Natural killer cell (primary cell): ENCODE data around the gene C16orf78. TPM values are rescaled to one million over a fixed set of nuclear protein-coding genes. Genes with fewer than 3 reads are reported as not detected.

Experiments used
- ATAC-seq, 3 donors: fragments of 150-1000 bp in 2 of 3; fragments of 200-7000 bp in 1 of 3; cut with Tn5 transposase; 1 replicate in 1 of 3; 2 replicates in 2 of 3; pipeline ENCODE4 v1.10.0; 2021; ENCODE audit warnings: mild to moderate bottlenecking in 2 of 3, moderate library complexity in 2 of 3
- DNase-seq, 2 donors: peaks; one replicate each; pipeline versions ENCODE4 v3.0.0 to v3.0.0-alpha.2; 2013 to 2021; ENCODE audit warnings: mixed read lengths in 1 of 2
- H3K27ac ChIP-seq: one replicate; pipeline ENCODE4 v1.5.1; 2013; ENCODE audit warnings: mild to moderate bottlenecking, low read length
- H3K27me3 ChIP-seq: one replicate; pipeline ENCODE4 v1.6.1; 2013; ENCODE audit warnings: low read length; ENCODE audit not compliant: control insufficient read depth, insufficient read depth
- H3K36me3 ChIP-seq: one replicate; pipeline ENCODE4 v1.6.1; 2013; ENCODE audit warnings: low read length; ENCODE audit not compliant: control insufficient read depth, insufficient read depth
- H3K4me1 ChIP-seq: one replicate; pipeline ENCODE4 v1.6.1; 2013; ENCODE audit warnings: low read length; ENCODE audit not compliant: control insufficient read depth, insufficient read depth
- H3K4me3 ChIP-seq: one replicate; pipeline ENCODE4 v1.5.1; 2013; ENCODE audit warnings: low read length
- H3K9me3 ChIP-seq: one replicate; pipeline ENCODE4 v1.6.1; 2013; ENCODE audit warnings: low read length; ENCODE audit not compliant: control insufficient read depth, insufficient read depth
- H3K27ac Mint-ChIP-seq, 2 donors: one replicate each; pipeline ENCODE4 v1.8.0; 2022; ENCODE audit warnings: mild to moderate bottlenecking in 2 of 2, mixed read lengths in 2 of 2, moderate library complexity in 1 of 2
- H3K27me3 Mint-ChIP-seq, 2 donors: one replicate each; pipeline ENCODE4 v1.8.0; 2022; ENCODE audit warnings: low read depth in 2 of 2, mixed read lengths in 2 of 2
- H3K36me3 Mint-ChIP-seq: one replicate; pipeline ENCODE4 v1.8.0; 2022; ENCODE audit warnings: mixed read lengths
- H3K4me1 Mint-ChIP-seq, 2 donors: one replicate each; pipeline ENCODE4 v1.8.0; 2022; ENCODE audit warnings: mixed read lengths in 2 of 2
- H3K4me3 Mint-ChIP-seq: one replicate; pipeline ENCODE4 v1.8.0; 2022; ENCODE audit warnings: mild to moderate bottlenecking, moderate library complexity, mixed read lengths
- H3K9me3 Mint-ChIP-seq, 2 donors: one replicate each; pipeline ENCODE4 v1.8.0; 2022; ENCODE audit warnings: mixed read lengths in 2 of 2
- WGBS: methylation state at CpG from one replicate; pipeline ENCODE4 v1.1.7; 2013; ENCODE audit warnings: missing lambda C conversion rate; ENCODE audit not compliant: insufficient coverage; 5-methylcytosine and 5-hydroxymethylcytosine counted together
- intact Hi-C: fragments of 100-400 bp; cut with micrococcal nuclease; formaldehyde crosslinking; loops from one replicate; pipeline ENCODE4 v1.14.2; 2022
- total RNA-seq, 4 donors: library from RNA; stranded (reverse); fragments of 120-200 nt in 1 of 4; gene quantifications; one replicate each; pipeline versions ENCODE4 v1.2.3 to v1.2.4, GENCODE V29; 2013 to 2022
- TF ChIP-seq, protein P1 (sequence below): fragments of 200-600 bp; IDR thresholded peaks from one replicate; pipeline ENCODE4 v1.8.0; 2022; ENCODE audit warnings: antibody characterized with exemption

C16orf78 gene
- total RNA-seq, 3 donors from 2014 or later (not counting 1 experiment from before 2014, with no cell fraction given) = not detected

DNA sequence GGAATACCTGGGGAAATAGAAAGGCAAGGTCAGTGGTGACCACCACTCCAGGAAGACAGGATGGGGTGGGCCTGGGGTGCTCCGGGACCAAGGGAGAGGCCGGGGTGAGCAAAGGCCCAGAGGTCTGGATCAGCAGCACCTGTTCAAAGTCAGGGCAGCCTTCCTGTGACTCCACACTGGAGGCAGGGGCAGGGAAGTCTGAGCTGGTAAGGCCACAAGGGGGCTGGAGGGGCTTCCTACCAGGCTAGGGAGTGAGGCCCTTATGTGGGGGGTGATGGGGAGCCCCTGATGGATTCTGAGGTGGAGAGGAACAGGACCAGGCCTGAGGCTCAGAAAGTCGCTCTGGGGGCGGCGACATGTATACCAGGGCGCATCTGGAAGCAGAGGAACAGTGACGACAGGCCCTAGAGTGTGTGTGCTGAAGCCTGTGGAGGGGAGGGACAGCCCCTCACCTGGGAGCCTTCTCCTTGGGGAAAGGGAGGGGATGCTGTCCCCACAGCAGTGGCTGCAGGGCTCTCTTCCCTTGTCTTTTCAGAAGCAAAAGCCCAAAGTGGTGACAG lies 3.7 kb downstream of the C16orf78 start:
- H3K36me3 Mint-ChIP-seq = no peaks in the 10 kb centered on the region
- intact Hi-C loops = no loop called here
- H3K27me3 Mint-ChIP-seq = peaks cover 0 to 5% of the 10 kb centered on the region in 2 donors
- H3K27ac Mint-ChIP-seq = no peak overlapping the region
- no peaks in the 10 kb centered on the region for H3K4me1 Mint-ChIP-seq
- no peaks in the 10 kb centered on the region for H3K36me3 ChIP-seq
- ATAC-seq (no peak), DNase-seq (no peak)
- WGBS = 91% methylated on average over 7 of the region's 7 CpGs
- H3K9me3 ChIP-seq = no peaks in the 10 kb centered on the region
- no peak overlapping the region for H3K27ac ChIP-seq
- H3K4me3 ChIP-seq = no peak overlapping the region
- no peak overlapping the region for H3K4me3 Mint-ChIP-seq
- TF ChIP-seq, protein P1, sequence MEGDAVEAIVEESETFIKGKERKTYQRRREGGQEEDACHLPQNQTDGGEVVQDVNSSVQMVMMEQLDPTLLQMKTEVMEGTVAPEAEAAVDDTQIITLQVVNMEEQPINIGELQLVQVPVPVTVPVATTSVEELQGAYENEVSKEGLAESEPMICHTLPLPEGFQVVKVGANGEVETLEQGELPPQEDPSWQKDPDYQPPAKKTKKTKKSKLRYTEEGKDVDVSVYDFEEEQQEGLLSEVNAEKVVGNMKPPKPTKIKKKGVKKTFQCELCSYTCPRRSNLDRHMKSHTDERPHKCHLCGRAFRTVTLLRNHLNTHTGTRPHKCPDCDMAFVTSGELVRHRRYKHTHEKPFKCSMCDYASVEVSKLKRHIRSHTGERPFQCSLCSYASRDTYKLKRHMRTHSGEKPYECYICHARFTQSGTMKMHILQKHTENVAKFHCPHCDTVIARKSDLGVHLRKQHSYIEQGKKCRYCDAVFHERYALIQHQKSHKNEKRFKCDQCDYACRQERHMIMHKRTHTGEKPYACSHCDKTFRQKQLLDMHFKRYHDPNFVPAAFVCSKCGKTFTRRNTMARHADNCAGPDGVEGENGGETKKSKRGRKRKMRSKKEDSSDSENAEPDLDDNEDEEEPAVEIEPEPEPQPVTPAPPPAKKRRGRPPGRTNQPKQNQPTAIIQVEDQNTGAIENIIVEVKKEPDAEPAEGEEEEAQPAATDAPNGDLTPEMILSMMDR = no peak
- no peaks in the 10 kb centered on the region for H3K9me3 Mint-ChIP-seq
- no peaks in the 10 kb centered on the region for H3K4me1 ChIP-seq
- H3K27me3 ChIP-seq = no peaks in the 10 kb centered on the region

DNA sequence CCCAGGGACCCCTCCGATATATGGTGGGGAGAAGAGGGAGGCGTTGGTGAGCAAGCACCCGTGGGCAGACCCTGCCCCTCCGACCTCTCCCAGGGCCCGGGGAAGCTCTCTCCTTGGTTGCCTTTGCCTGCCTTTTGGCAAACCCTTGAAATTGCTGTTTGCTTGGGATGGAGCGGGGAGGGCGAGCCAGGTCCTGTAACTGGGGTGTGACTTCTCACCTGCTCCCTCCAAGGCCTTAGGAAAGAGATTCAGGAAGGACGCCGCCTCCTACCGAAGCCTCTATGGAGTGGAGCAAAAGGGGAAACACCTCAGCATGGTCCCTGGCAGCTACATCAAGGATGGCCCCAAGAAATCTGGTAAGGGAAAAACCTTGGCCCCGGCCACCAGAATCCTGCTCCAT lies 4.6 kb downstream of the C16orf78 start:
- H3K36me3 Mint-ChIP-seq = no peaks in the 10 kb centered on the region
- TF ChIP-seq, protein P1 = no peak
- H3K9me3 Mint-ChIP-seq = peaks cover 2 to 3% of the 10 kb centered on the region in 2 donors
- WGBS = 77% methylated on average over 11 of the region's 11 CpGs
- Histone ChIP-seq H3K4me1 (no peaks in the 10 kb centered on the region), H3K4me3 (no peak overlapping the region), H3K36me3 (no peaks in the 10 kb centered on the region), H3K27me3 (no peaks in the 10 kb centered on the region), H3K27ac (no peak overlapping the region), H3K9me3 (no peaks in the 10 kb centered on the region)
- ATAC-seq (no peak), DNase-seq (no peak)
- H3K27me3 Mint-ChIP-seq = peaks cover 0 to 7% of the 10 kb centered on the region in 2 donors
- no peak overlapping the region for H3K4me3 Mint-ChIP-seq
- H3K4me1 Mint-ChIP-seq = no peaks in the 10 kb centered on the region
- intact Hi-C loops = no loop called here
- H3K27ac Mint-ChIP-seq = no peak overlapping the region

DNA sequence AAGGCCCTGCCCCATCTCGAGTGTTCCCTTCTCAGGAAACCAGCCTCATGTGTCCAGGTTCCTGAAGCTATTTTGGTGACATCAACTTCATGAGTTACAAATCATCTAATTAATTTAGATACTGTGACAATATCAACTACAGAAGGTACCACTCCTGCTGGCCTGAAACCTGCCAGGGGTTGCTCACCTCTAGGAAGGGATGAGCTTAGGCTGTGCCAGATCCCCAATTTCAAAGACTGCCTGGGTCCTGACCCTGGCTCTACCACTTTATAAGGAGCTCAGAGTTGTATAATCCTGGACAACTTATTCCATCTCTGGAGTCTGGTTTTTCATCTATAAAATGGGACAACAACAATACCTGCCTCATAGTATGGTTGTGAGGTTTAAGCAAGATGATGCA lies 5.2 kb downstream of the C16orf78 start:
- ATAC-seq = no peak
- no peaks in the 10 kb centered on the region for H3K36me3 Mint-ChIP-seq
- Histone ChIP-seq H3K36me3 (no peaks in the 10 kb centered on the region), H3K4me3 (no peak overlapping the region), H3K9me3 (no peaks in the 10 kb centered on the region), H3K27me3 (no peaks in the 10 kb centered on the region), H3K4me1 (no peaks in the 10 kb centered on the region), H3K27ac (no peak overlapping the region)
- peaks cover 0 to 7% of the 10 kb centered on the region in 2 donors for H3K27me3 Mint-ChIP-seq
- no peak for DNase-seq
- no peak overlapping the region for H3K4me3 Mint-ChIP-seq
- TF ChIP-seq, protein P1 = no peak
- intact Hi-C loops = no loop called here
- H3K4me1 Mint-ChIP-seq = no peaks in the 10 kb centered on the region
- peaks cover 2 to 3% of the 10 kb centered on the region in 2 donors for H3K9me3 Mint-ChIP-seq
- H3K27ac Mint-ChIP-seq = no peak overlapping the region
- 45% methylated on average over 1 of the region's 1 CpG for WGBS

DNA sequence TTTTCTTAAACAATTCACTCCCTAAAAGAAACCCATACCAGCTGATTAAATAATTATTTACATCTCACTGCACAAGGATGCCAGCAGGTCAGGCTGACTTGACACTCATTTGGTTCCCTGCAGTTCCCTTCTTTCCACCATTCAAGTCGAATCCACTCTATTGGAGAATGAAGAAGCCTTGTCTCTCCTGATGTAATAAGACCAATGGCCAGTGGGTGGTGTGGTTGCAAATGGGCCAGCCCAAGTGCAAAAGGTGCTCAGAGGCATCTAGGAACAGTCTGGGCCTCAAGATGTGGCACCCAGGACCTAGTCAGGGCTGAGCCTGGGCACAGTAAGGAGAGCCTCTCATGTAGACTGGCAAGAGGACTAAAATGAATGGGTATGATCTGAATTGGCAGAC lies 9.3 kb downstream of the C16orf78 start:
- Mint-ChIP-seq H3K27ac (no peak overlapping the region), H3K9me3 (peaks cover 2 to 3% of the 10 kb centered on the region in 2 donors), H3K4me1 (no peaks in the 10 kb centered on the region), H3K4me3 (no peak overlapping the region), H3K27me3 (peaks cover 0 to 4% of the 10 kb centered on the region in 2 donors), H3K36me3 (no peaks in the 10 kb centered on the region)
- Histone ChIP-seq H3K27me3 (no peaks in the 10 kb centered on the region), H3K9me3 (no peaks in the 10 kb centered on the region), H3K27ac (no peak overlapping the region), H3K36me3 (no peaks in the 10 kb centered on the region), H3K4me1 (no peaks in the 10 kb centered on the region), H3K4me3 (no peak overlapping the region)
- TF ChIP-seq, protein P1 = no peak
- WGBS = no CpG with 5 or more reads among the region's 1 CpG
- ATAC-seq (no peak), DNase-seq (no peak)
- intact Hi-C loops = no loop called here
